Neural progenitor cell (in vitro differentiated cells): ENCODE data around the gene DYSF. TPM values are rescaled to one million over a fixed set of nuclear protein-coding genes. Genes with fewer than 3 reads are reported as not detected.

Source experiments
- DNase-seq: peaks from one replicate; pipeline ENCODE4 v3.0.0-alpha.2; 2016; ENCODE audit warnings: low spot score
- H2AFZ ChIP-seq: fragments of 200-600 bp; sonication (generic); replicated peaks from 2 replicates; pipeline ENCODE4 v1.6.1; 2016; ENCODE audit warnings: antibody characterized with exemption
- H3F3A ChIP-seq: fragments of 200-600 bp; sonication (generic); 2 replicates; pipeline ENCODE4 v1.6.1; 2016; ENCODE audit warnings: antibody characterized with exemption, low read depth
- H3K27ac ChIP-seq: fragments of 200-600 bp; sonication (generic); 2 replicates; pipeline ENCODE4 v1.5.1; 2016; ENCODE audit warnings: mild to moderate bottlenecking
- H3K27me3 ChIP-seq: fragments of 200-600 bp; sonication (generic); 2 replicates; pipeline ENCODE4 v1.6.1; 2016; ENCODE audit warnings: mild to moderate bottlenecking, moderate library complexity
- H3K36me3 ChIP-seq: fragments of 200-600 bp; sonication (generic); 2 replicates; pipeline ENCODE4 v1.5.1; 2016
- H3K4me1 ChIP-seq: fragments of 200-600 bp; sonication (generic); 2 replicates; pipeline ENCODE4 v1.6.1; 2016; ENCODE audit warnings: mixed run types
- H3K4me2 ChIP-seq: fragments of 200-600 bp; sonication (generic); 2 replicates; pipeline ENCODE4 v1.6.1; 2016
- H3K4me3 ChIP-seq: fragments of 200-600 bp; sonication (generic); 2 replicates; pipeline ENCODE4 v1.5.1; 2016
- H3K79me2 ChIP-seq: fragments of 200-600 bp; sonication (generic); 2 replicates; pipeline ENCODE4 v1.6.1; 2016; ENCODE audit warnings: low read depth
- H3K9ac ChIP-seq: fragments of 200-600 bp; sonication (generic); 2 replicates; pipeline ENCODE4 v1.6.1; 2016
- H3K9me3 ChIP-seq: fragments of 200-600 bp; sonication (generic); 2 replicates; pipeline ENCODE4 v1.5.1; 2016; ENCODE audit warnings: low read depth
- H4K20me1 ChIP-seq: fragments of 200-600 bp; sonication (generic); 2 replicates; pipeline ENCODE4 v1.6.1; 2016; ENCODE audit warnings: low read depth
- H3K27ac Mint-ChIP-seq: 3 replicates; pipeline ENCODE4 v1.8.0; 2021; ENCODE audit warnings: mixed read lengths
- H3K27me3 Mint-ChIP-seq: 2 replicates; pipeline ENCODE4 v1.8.0; 2022; ENCODE audit warnings: low read depth, mild to moderate bottlenecking, inconsistent platforms, moderate library complexity, mixed read lengths; ENCODE audit not compliant: insufficient read depth
- H3K36me3 Mint-ChIP-seq: 3 replicates; pipeline ENCODE4 v1.8.0; 2021; ENCODE audit warnings: mixed read lengths
- H3K4me1 Mint-ChIP-seq: 3 replicates; pipeline ENCODE4 v1.8.0; 2021; ENCODE audit warnings: mixed read lengths
- H3K4me3 Mint-ChIP-seq: 3 replicates; pipeline ENCODE4 v1.8.0; 2021; ENCODE audit warnings: mild to moderate bottlenecking, moderate library complexity, mixed read lengths
- H3K9me3 Mint-ChIP-seq: 3 replicates; pipeline ENCODE4 v1.8.0; 2020; ENCODE audit warnings: mixed read lengths
- CTCF ChIP-seq: fragments of 200-600 bp; sonication (generic); IDR thresholded peaks from 2 replicates; pipeline ENCODE4 v1.5.1; 2017; ENCODE audit warnings: antibody characterized with exemption, mild to moderate bottlenecking
- EZH2 ChIP-seq: fragments of 200-600 bp; sonication (generic); IDR thresholded peaks from 2 replicates; pipeline ENCODE4 v1.6.1; 2017; ENCODE audit warnings: antibody characterized with exemption, mild to moderate bottlenecking, moderate library complexity
- EZH2phosphoT487 ChIP-seq: fragments of 200-600 bp; sonication (generic); IDR thresholded peaks from 2 replicates; pipeline ENCODE4 v1.6.1; 2017; ENCODE audit warnings: antibody characterized with exemption
- total RNA-seq: library from RNA; depleted of rRNA; stranded (reverse); fragments of >200 nt; gene quantifications from 2 replicates; pipeline ENCODE4 v1.2.3, GENCODE V29; 2015; ENCODE audit warnings: low replicate concordance

DYSF gene
- total RNA-seq, 1 donor from 2014 or later, result 0.39 TPM

GRCh38 chr2:71551631-71551915 is 98.2 kb downstream of the DYSF start:
- Mint-ChIP-seq H3K27ac (no peak overlapping the region), H3K27me3 (peaks cover 7% of the 10 kb centered on the region), H3K9me3 (no peaks in the 10 kb centered on the region), H3K36me3 (no peaks in the 10 kb centered on the region), H3K4me3 (no peak overlapping the region), H3K4me1 (peaks cover 4% of the 10 kb centered on the region)
- no peaks in the 10 kb centered on the region for H3K4me1 ChIP-seq
- H3K9me3 ChIP-seq, result no peaks in the 10 kb centered on the region
- H3K36me3 ChIP-seq, result no peaks in the 10 kb centered on the region
- H4K20me1 ChIP-seq, result no peaks in the 10 kb centered on the region
- no peak overlapping the region for H3K9ac ChIP-seq
- H3F3A ChIP-seq, result no peaks in the 10 kb centered on the region
- DNase-seq, result no peak
- H3K27me3 ChIP-seq, result no peaks in the 10 kb centered on the region
- no peak overlapping the region for H3K4me2 ChIP-seq
- H3K79me2 ChIP-seq, result no peaks in the 10 kb centered on the region
- no peak overlapping the region for H3K4me3 ChIP-seq
- no peak for TF ChIP-seq EZH2phosphoT487
- no peak overlapping the region for H3K27ac ChIP-seq
- no peak overlapping the region for H2AFZ ChIP-seq

GRCh38 chr2:71552356-71552755 is 99.0 kb downstream of the DYSF start:
- H3K4me2 ChIP-seq, result no peak overlapping the region
- peaks cover 7% of the 10 kb centered on the region for H3K27me3 Mint-ChIP-seq
- no peak overlapping the region for H3K27ac Mint-ChIP-seq
- no peak overlapping the region for H3K4me3 Mint-ChIP-seq
- no peak for DNase-seq
- no peaks in the 10 kb centered on the region for H4K20me1 ChIP-seq
- no peaks in the 10 kb centered on the region for H3K27me3 ChIP-seq
- no peak overlapping the region for H3K27ac ChIP-seq
- no peaks in the 10 kb centered on the region for H3K36me3 Mint-ChIP-seq
- no peak overlapping the region for H3K4me3 ChIP-seq
- H3K4me1 Mint-ChIP-seq, result peaks cover 4% of the 10 kb centered on the region
- TF ChIP-seq CTCF, result no peak
- TF ChIP-seq EZH2, result no peak
- TF ChIP-seq EZH2phosphoT487, result no peak
- no peaks in the 10 kb centered on the region for H3K79me2 ChIP-seq
- no peaks in the 10 kb centered on the region for H3F3A ChIP-seq
- no peaks in the 10 kb centered on the region for H3K9me3 Mint-ChIP-seq
- H3K4me1 ChIP-seq, result no peaks in the 10 kb centered on the region
- H2AFZ ChIP-seq, result no peak overlapping the region
- H3K36me3 ChIP-seq, result no peaks in the 10 kb centered on the region
- H3K9ac ChIP-seq, result no peak overlapping the region
- H3K9me3 ChIP-seq, result no peaks in the 10 kb centered on the region

GRCh38 chr2:71552861-71553301 is 99.5 kb downstream of the DYSF start:
- Histone ChIP-seq H3K27ac (no peak overlapping the region), H3K27me3 (no peaks in the 10 kb centered on the region), H3K4me1 (no peaks in the 10 kb centered on the region), H3K4me3 (no peak overlapping the region), H3K79me2 (no peaks in the 10 kb centered on the region), H2AFZ (no peak overlapping the region), H3K4me2 (no peak overlapping the region), H3K9me3 (no peaks in the 10 kb centered on the region), H3F3A (no peaks in the 10 kb centered on the region), H3K9ac (no peak overlapping the region), H3K36me3 (no peaks in the 10 kb centered on the region), H4K20me1 (no peaks in the 10 kb centered on the region)
- no peak for DNase-seq
- Mint-ChIP-seq H3K4me1 (peaks cover 4% of the 10 kb centered on the region), H3K4me3 (no peak overlapping the region), H3K27ac (no peak overlapping the region), H3K36me3 (no peaks in the 10 kb centered on the region), H3K9me3 (no peaks in the 10 kb centered on the region), H3K27me3 (peaks cover 8% of the 10 kb centered on the region)
- TF ChIP-seq EZH2phosphoT487, result no peak
- TF ChIP-seq CTCF, result no peak
- no peak for TF ChIP-seq EZH2

- Histone ChIP-seq H3K79me2 (no peaks in the 10 kb centered on the region), H3K9ac (no peak overlapping the region), H3K4me3 (no peak overlapping the region), H3K27me3 (no peaks in the 10 kb centered on the region), H3K4me2 (no peak overlapping the region), H3K4me1 (no peaks in the 10 kb centered on the region), H3K27ac (no peak overlapping the region), H2AFZ (no peak overlapping the region), H3K9me3 (no peaks in the 10 kb centered on the region), H3F3A (no peaks in the 10 kb centered on the region), H3K36me3 (no peaks in the 10 kb centered on the region), H4K20me1 (no peaks in the 10 kb centered on the region)
- Mint-ChIP-seq H3K4me1 (peaks cover 4% of the 10 kb centered on the region), H3K4me3 (no peak overlapping the region), H3K36me3 (no peaks in the 10 kb centered on the region), H3K27me3 (peaks cover 5% of the 10 kb centered on the region), H3K9me3 (no peaks in the 10 kb centered on the region), H3K27ac (no peak overlapping the region)
- TF ChIP-seq EZH2phosphoT487 (no peak), CTCF (no peak), EZH2 (no peak)
- DNase-seq, result no peak
Measured at GRCh38 chr2:71554028-71554705, 100.8 kb downstream of the DYSF start.
